Measurements from ENCODE around the gene CES2. TPM values are rescaled to one million over a fixed set of nuclear protein-coding genes. Genes with fewer than 3 reads are reported as not detected.

CES2 gene
- total RNA-seq, 4 donors from 2014 or later: 26.9 to 56.7 (median 35.1) TPM

DNA sequence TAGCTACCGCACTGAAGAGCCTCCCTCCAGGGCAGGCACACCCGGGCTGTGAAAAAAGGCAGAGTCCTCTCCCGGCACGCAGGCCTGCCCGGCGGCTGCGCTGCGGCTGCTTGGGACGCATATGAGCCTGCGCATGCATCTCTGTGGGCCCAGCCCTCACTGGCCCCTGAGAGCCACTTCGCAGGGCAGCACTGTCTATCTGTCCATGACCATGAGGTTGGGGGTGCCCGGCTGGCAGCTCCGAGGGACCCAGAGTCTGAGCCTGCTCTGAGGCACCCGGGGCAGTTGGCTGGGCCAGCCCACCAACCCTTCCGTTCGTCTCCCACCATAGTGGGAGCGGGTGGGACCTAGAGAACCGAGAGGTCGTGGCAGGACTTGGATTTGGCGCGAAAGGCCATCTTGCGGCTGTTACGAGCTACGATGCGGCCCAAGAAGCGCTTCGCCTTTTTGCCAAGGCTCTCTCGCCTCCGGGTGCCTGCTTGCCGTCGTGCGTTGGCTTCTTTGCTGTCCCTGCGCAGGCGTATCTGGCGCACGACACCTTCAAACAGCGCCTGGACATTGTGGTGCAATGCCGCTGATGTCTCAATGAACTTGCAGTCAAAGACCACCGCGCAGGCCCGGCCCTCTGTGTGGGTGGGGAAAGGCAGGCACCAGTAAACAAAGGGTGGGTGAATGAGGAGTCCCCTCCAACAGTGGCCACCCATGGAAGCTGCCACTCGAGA lies 13.4 kb upstream of the CES2 start:
- TF ChIP-seq, protein P1, sequence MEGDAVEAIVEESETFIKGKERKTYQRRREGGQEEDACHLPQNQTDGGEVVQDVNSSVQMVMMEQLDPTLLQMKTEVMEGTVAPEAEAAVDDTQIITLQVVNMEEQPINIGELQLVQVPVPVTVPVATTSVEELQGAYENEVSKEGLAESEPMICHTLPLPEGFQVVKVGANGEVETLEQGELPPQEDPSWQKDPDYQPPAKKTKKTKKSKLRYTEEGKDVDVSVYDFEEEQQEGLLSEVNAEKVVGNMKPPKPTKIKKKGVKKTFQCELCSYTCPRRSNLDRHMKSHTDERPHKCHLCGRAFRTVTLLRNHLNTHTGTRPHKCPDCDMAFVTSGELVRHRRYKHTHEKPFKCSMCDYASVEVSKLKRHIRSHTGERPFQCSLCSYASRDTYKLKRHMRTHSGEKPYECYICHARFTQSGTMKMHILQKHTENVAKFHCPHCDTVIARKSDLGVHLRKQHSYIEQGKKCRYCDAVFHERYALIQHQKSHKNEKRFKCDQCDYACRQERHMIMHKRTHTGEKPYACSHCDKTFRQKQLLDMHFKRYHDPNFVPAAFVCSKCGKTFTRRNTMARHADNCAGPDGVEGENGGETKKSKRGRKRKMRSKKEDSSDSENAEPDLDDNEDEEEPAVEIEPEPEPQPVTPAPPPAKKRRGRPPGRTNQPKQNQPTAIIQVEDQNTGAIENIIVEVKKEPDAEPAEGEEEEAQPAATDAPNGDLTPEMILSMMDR (IDR thresholded peaks at IDR 0.05; ENCODE audit: low read depth): no peak

DNA sequence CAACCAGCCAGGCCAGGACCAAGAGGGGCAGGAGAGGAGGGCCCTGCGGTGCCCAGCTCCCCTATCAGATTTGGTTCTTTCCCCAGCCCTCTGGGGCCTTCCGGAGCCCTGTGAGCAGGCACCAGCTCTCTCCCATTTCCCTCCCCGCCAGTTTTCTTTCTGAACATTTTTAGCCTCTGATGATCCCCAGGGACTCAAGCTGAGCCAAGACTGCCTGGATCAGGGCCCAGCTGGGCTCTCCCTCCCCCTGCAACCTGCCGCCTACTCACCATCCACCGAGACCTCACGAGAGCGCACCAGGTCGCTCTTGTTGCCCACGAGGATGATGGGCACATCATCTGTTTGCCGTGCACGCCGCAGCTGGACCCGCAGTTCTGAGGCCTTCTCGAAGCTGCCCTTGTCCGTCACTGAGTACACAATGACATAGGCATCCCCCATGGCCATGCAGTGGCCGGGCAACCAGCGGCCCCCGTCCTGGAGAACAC lies 12.0 kb upstream of the CES2 start:
- TF ChIP-seq, protein P1 (IDR thresholded peaks at IDR 0.05; ENCODE audit: low read depth): no peak

DNA sequence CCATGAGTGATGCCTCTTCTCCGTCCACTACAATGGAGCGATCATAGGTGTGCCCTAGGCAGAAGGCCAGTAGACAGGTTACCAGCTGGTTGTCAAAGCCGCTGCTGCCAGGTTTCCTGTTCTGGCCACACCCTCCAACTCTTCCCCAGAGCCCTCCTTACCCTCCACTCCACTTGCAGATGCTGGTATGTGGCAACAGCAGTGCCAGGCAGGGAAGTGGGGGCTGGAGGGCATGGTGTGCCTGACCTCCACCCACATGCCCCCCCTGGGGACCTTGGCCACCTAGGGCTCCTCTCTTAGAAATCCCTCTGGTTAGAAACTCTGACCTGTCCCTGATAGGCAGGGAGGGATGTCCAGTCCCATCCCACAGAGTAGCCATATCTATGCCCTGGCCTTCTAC lies 11.4 kb upstream of the CES2 start:
- TF ChIP-seq, protein P1 (IDR thresholded peaks at IDR 0.05; ENCODE audit: low read depth): no peak

DNA sequence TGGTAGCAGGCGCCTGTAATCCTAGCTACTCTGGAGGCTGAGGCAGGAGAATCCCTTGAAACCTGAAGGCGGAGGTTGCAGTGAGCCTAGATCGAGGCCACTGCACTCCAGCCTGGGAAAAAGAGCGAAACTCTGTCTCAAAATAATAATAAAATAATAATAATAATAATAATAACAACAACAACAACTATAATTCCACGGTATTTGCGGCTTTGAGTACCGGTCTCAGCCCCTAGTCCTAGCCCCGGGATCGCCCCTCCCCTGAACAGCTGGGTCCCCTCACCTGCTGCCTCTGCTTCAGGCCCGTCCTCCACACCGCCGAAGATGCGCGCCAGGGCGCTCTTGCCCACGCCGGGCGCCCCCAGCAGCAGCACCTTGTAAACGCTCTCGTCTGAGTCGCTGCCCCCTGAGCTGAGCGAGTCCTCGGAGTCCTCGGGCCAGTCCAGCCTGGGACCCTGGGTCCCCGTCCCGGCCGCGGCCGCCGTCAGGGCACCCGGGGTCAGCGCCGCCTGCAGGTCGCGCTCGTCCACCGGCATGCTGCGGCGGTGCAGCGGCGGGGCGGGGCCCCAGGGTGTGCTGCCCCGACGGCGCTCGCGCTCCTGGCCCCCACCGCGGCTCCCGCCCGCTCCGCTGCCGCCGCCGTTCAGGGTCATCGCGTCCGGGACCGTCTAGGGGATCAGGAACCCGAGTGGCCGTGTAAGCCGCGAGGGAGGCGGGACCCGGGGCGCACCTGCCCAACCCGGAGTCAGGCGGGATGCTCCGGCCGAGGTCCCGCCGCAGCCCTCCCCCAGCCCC lies 10.6 kb upstream of the CES2 start:
- TF ChIP-seq, protein P1 (IDR thresholded peaks at IDR 0.05; ENCODE audit: low read depth): no peak

DNA sequence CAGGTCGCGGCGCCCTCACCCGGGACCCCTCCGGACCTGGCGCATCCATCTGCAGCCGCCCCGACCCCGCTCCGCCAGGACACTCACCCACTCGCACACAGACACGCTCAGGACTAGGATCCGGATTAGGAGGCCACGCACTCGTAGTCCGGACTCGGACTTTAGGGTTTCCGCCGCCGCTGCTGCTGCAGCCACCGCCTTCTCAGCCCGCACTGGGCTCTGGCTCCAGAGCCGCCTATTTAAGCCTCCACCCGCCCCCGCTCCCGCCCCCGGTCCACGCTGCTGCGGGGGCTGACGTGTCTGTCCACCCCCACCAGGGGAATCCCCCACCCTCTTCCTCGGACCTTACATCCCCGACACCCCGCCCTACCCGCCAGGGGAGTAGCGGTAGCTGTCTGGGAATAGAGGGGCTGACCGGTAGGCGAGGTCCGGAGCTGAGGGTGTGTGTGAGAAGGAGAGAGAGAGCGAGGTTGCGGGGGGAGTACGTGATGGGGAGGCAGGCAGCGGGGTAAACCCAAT lies 9.9 kb upstream of the CES2 start, which contains the start of gene RRAD:
TSS of gene RRAD (minus strand) at position 214 of the 519 bp plus-strand sequence. CDS start 356 bp downstream, outside the sequence.
- TF ChIP-seq, protein P1 (IDR thresholded peaks at IDR 0.05; ENCODE audit: low read depth): no peak

DNA sequence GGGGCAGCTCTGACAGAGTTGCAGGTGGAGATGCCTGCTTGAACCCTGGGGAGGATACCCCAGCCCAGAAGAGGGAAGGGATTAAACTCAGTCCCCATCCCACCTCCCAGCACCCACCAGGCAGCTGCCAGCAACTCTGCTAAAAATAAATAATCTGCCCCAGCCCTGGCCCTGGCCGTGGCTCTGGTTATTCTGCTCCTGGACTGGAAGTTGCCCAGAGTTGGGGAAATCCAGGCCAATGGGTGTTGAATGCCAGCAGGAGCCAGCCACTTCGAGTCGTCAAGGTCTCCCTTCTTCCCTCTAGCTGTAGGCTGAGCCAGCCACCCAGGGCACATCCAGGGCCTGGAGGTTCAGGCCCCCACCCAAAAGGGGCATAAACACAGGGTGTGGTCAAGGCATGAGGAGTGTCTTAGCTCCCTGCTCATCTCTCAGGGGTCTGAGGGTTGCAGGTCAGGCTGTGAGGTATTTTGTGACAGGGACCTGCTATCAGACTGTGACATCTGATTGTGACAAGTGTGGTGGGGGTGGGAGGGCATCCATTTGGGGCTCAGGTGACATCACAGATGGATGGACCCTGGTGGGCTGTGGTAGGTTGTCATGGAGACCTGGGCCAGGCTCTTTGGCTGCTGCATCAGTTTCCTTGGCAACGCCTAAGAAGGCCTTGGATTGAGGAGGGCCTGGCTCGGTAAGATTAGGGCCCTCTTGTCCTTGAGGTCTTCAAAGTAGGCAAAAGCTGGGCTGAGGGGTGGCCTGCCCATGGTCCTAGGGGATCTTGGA lies 9.0 kb upstream of the CES2 start:
- TF ChIP-seq, protein P1 (IDR thresholded peaks at IDR 0.05; ENCODE audit: low read depth): no peak

All from subcutaneous adipose tissue (tissue), 4 donors.